NCI-H69 (cell line): Measurements from ENCODE around the gene TNFSF12.

Experiments used
- DNase-seq: peaks from one replicate; lab custom pipeline; 2025; lab: John Stamatoyannopoulos, UW

The TNFSF12 gene

DNA sequence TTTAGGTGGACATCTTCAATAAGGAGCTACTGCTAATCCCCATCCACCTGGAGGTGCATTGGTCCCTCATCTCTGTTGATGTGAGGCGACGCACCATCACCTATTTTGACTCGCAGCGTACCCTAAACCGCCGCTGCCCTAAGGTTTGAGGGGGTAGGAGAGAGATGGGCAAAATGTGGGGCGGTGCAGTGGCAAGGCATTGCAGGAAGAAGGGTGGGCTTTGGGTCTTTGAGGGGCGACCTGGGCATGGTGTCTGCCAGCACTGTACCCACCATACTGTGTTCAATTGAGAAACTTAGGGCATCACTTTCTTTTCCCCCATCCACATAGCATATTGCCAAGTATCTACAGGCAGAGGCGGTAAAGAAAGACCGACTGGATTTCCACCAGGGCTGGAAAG lies 21.5 kb downstream of the TNFSF12 start:
- DNase-seq = no peak

- no peak for DNase-seq
Measured at GRCh38 chr17:7572338-7572587, 23.4 kb downstream of the TNFSF12 start.

- DNase-seq = peak; percentile 96
Measured at GRCh38 chr17:7572588-7573323, 23.9 kb downstream of the TNFSF12 start.

DNA sequence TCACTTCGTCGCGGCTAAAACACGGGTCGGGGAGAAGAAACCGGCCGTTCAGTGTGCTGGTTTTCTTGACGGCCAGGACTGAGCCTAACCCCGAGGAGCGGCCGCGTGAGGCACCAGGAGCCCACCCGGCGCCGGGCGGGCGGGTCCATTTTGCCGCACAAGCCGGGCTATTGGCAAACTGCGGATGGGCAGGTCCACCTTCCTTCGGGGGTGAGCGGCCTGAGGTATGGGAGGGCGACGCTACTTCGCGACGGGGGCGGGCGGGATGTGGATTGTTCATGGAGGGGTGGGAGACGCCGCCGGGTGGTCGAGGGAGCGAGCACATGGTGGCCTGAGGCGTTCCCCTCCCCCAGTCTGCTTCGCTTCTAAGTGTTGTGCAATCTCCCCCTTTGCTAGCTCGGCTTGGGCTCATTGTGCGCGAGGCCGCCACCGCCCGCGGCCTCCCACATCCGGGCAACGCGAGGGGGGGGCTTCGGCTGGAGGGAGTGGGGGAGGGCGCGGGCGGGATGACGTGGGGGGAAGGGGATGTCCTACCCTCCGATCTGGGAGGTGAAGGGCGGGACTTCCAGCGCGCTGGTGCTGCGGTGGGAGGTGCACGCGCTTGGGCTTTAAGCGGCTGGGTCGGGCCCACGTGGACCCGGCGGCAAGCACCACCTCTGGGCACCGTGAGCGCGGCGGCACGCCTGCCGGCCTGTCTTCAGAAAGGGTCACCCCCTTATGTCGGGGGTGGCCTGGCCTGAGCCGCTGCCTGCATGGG lies 24.6 kb downstream of the TNFSF12 start:
- DNase-seq = peak; percentile 90

DNA sequence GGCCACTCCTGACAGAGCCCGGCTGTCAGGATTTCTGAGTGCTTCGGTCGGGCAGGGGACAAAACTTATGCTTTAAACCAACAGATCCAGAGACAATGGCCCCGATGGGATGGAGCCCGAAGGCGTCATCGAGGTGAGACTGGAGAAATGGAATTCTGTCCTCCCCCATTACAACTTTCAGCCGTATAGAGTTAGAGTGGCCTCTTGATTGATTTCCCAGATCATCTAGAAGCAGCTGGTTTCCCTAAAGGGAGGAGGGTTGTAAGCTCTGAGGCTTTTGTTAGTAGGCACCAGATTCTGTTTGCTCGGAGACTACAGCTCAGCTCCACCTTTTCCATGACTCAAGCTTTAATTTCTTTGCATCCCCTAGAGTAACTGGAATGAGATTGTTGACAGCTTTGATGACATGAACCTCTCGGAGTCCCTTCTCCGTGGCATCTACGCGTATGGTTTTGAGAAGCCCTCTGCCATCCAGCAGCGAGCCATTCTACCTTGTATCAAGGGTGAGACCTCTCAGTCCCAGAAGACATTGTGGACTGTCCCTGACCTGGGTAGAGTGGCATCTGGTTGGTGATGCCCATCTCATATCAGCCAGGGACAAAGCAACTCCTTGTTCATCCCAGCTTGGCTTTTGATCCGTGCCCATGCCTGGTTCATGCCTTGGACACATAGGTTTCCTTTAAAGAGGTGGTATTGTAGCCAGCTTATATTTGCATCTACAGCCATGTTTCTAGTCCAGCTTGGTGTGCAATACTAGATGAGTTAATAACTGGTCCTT lies 25.5 kb downstream of the TNFSF12 start:
- no peak for DNase-seq

- DNase-seq = no peak
Measured at GRCh38 chr17:7575481-7575883, 26.6 kb downstream of the TNFSF12 start.

DNA sequence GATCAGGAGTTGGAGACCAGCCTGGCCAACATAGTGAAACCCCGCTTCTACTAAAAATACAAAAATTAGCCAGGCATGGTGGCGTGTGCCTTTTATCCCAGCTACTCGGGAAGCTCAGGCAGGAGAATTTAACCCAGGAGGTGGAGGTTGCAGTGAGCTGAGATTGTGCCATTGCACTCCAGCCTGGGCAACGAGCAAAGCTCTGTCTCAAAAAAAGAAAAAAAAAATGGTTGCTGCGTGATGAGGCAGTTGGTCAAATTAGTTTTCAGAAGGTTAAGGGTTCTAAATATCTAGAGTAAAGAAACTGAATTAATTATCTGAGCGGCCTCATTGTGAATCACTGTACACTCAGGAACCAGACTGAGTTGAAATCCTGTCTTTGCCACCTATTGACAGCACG lies 27.1 kb downstream of the TNFSF12 start:
- no peak for DNase-seq

DNA sequence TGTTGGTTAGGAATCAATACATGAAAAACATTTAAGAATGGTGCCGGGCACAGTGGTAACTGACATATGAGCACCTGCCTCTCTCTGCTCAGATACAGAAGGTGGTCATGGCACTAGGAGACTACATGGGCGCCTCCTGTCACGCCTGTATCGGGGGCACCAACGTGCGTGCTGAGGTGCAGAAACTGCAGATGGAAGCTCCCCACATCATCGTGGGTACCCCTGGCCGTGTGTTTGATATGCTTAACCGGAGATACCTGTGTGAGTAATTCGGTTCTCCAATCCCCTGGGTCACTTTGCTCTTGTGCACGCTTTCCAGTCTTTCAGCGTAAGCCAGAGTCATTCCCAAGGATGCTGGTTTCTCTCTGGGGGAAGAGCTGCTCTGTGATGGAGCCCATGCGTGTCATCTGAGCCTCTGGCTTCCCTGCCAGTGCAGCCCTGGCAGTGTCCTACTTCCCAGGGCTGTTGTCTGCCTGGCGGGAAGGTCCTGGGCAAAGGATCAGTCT lies 27.6 kb downstream of the TNFSF12 start:
- DNase-seq = no peak

DNA sequence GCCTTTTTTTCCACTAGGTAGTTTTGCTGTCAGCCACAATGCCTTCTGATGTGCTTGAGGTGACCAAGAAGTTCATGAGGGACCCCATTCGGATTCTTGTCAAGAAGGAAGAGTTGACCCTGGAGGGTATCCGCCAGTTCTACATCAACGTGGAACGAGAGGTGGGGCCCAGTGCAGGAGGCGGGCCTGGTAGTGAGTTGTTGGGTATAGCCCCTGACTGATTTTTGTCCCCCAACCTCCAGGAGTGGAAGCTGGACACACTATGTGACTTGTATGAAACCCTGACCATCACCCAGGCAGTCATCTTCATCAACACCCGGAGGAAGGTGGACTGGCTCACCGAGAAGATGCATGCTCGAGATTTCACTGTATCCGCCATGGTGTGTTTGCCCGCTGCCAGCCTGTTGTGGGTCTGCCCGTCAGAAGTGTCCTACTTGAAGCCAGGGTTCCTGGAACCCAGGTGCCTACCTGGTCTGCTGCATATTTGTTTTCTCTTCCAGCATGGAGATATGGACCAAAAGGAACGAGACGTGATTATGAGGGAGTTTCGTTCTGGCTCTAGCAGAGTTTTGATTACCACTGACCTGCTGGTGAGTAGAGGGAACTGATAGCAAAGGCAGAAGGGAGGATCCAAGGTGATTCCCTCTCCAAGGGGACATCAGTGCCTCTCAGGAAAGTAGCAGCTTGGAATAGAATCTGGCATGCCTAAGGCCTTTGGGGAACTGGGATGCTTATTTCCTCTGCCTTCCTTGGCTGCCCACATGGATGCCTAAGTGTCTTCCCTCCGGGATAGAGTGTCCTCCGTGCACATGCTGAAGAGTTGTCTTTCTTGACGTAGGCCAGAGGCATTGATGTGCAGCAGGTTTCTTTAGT lies 28.7 kb downstream of the TNFSF12 start:
- no peak for DNase-seq

DNA sequence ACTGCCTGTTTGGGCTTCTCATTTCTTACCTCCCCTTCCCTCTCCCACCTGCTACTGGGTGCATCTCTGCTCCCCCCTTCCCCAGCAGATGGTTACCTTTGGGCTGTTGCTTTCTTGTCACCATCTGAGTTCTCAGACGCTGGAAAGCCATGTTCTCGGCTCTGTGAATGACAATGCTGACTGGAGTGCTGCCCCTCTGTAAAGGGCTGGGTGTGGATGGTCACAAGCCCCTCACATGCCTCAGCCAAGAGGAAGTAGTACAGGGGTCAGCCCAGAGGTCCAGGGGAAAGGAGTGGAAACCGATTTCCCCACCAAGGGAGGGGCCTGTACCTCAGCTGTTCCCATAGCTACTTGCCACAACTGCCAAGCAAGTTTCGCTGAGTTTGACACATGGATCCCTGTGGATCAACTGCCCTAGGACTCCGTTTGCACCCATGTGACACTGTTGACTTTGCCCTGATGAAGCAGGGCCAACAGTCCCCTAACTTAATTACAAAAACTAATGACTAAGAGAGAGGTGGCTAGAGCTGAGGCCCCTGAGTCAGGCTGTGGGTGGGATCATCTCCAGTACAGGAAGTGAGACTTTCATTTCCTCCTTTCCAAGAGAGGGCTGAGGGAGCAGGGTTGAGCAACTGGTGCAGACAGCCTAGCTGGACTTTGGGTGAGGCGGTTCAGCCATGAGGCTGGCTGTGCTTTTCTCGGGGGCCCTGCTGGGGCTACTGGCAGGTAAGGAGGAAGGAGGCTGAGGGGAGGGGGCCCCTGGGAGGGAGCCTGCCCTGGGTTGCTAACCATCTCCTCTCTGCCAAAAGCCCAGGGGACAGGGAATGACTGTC lies 30.4 kb downstream of the TNFSF12 start, which contains the start of gene CD68:
Gene CD68, plus strand, starts transcription at position 638 of the 833 bp plus-strand sequence. Its CDS starts 40 bp downstream, at position 678.
- DNase-seq = peak; percentile 64

DNA sequence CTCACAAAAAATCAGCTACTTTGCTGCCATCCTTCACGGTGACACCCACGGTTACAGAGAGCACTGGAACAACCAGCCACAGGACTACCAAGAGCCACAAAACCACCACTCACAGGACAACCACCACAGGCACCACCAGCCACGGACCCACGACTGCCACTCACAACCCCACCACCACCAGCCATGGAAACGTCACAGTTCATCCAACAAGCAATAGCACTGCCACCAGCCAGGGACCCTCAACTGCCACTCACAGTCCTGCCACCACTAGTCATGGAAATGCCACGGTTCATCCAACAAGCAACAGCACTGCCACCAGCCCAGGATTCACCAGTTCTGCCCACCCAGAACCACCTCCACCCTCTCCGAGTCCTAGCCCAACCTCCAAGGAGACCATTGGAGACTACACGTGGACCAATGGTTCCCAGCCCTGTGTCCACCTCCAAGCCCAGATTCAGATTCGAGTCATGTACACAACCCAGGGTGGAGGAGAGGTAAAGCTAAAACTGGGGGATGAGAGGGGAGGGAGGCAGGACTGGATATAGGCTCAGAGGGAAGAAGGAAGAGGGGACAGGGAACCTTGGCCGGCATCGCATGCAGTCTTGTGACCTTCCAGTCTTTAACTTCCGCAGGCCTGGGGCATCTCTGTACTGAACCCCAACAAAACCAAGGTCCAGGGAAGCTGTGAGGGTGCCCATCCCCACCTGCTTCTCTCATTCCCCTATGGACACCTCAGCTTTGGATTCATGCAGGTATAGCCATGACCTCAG lies 31.2 kb downstream of the TNFSF12 start:
- DNase-seq = no peak

- no peak for DNase-seq
Measured at GRCh38 chr17:7580604-7581575, 32.0 kb downstream of the TNFSF12 start.

DNA sequence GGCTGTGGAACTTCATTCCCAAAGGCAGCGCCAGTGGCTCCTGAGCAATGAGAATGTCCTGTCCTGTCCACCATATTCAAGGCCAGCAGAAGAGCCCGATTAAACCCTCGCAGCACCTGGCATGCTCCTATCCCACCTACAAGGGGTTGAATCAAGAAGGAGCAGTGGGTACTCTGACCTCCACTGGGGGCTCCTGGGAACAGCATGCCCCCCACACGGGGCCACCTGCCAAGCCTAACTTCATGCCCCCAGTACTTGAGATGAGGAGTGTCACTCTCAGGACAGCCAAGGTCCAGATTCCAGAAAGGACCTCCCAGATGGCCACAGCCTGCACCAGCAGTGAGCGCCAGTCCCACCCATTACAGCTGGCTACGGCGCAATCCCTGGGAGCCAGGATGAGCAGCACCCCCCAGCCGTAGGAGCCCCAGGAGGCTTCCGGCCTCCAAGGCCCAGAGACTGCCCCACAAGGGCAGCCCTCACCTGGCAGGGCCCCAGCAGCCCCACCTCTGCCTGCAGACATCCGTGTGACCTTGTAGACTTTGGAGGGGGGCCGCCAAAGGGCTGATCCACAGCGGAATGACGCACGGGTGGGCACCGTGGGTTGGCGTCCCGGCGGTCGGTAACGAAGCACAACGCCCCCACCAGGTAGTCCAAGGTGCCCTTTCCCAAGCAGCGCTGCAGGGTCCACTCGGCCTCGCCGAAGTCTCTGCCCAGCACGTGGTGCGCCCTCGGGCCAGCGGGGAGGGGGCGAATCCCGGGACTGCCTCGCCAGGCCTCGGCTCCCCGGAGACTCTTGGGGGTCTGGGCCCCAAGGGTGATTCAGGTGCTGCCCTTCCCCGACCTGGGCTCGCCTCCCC lies 33.8 kb downstream of the TNFSF12 start:
- DNase-seq = no peak

- DNase-seq = peak; percentile 96
Measured at GRCh38 chr17:7583253-7584109, 34.6 kb downstream of the TNFSF12 start, which contains the start of gene MPDU1. Gene MPDU1 (plus strand): TSS chr17:7583852. CDS start chr17:7583863, 11 bp downstream.

DNA sequence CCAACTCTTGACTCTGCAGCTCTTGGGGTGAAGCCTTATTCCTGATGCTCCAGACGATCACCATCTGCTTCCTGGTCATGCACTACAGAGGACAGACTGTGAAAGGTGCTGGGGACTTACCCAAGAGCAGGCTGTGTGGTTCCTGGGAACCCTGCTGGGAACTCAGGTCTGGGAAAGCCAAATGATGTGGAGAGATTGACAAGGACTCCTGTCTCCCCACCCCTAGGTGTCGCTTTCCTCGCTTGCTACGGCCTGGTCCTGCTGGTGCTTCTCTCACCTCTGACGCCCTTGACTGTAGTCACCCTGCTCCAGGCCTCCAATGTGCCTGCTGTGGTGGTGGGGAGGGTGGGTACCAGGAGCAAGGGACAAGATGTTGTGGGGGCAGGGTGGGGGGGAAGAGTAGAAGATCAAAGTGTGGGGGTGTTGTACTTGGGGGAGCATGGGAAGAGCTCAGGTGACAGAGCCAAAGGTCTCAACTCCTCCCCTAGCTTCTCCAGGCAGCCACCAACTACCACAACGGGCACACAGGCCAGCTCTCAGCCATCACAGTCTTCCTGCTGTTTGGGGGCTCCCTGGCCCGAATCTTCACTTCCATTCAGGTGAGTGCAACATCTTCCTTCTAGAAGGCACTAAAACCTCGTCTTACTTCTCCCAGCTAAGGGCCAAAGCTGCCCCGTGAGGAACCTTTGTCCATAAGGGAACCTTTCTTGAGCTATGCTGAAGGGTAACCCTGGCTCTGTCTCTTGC lies 38.0 kb downstream of the TNFSF12 start:
- no peak for DNase-seq
